GM12872 (cell line): ENCODE measurements around the gene DCN.

ENCODE experiments used
- CTCF ChIP-seq: IDR thresholded peaks from 3 replicates; pipeline ENCODE4 v1.5.1; 2011; ENCODE audit warnings: low read depth, mild to moderate bottlenecking, low read length, moderate library complexity; ENCODE audit not compliant: insufficient read depth

The DCN gene

DNA sequence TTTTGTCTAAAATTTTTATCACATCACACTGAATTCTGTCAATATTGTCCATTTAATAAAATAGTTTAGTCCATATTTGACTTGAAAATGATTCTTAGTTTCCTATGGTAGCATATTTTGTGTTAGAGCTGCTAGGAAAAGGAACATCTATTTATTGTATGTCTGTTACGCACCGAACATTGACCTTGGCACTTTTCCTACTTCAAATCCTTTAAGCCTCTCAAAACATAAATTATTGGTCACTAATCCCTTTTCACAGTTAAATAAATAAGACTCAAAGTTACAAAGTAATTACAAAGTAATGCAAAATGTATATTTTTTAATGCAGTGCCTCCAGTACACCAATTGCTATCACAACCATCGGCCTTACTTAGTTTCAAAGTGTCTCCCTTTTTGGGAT is 28.5 kb downstream of the DCN start:
- TF ChIP-seq CTCF, result no peak

GRCh38 chr12:91144053-91144452 is 38.6 kb downstream of the DCN start:
- TF ChIP-seq CTCF, result no peak

GRCh38 chr12:91143206-91143605 is 39.4 kb downstream of the DCN start:
- TF ChIP-seq CTCF, result no peak

DNA sequence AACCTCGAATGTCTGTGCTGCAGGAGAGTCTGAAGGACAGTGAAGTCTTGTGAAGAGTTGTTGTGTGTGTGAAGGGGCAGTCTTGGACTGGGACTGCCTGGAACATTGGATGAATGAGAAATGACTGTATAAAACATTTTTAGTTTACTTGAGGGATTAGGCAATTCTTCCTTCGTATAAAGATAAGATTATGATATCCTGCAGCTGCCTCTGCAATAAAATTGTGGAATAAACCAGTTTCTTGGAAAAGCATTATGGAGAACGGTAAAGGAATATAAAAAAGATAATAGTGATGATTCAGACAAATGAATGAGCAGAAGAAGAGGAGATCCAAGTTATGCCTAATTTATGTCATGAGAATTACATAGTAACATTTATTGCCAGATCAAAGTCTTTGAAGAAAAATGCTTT is 40.4 kb downstream of the DCN start:
- no peak for TF ChIP-seq CTCF

GRCh38 chr12:91140026-91140931 is 42.3 kb downstream of the DCN start:
- TF ChIP-seq CTCF, result no peak

- TF ChIP-seq CTCF, result no peak
Observed at GRCh38 chr12:91139286-91139685, 43.3 kb downstream of the DCN start.

- TF ChIP-seq CTCF, result no peak
Observed at GRCh38 chr12:91138337-91138920, 44.2 kb downstream of the DCN start.
